ENCODE data around the gene NUP54. TPM values are rescaled to one million over a fixed set of nuclear protein-coding genes. Genes with fewer than 3 reads are reported as not detected.

NUP54 gene
- total and polyA plus RNA-seq, 2 donors from 2014 or later = 15.6 to 40.8 TPM

DNA sequence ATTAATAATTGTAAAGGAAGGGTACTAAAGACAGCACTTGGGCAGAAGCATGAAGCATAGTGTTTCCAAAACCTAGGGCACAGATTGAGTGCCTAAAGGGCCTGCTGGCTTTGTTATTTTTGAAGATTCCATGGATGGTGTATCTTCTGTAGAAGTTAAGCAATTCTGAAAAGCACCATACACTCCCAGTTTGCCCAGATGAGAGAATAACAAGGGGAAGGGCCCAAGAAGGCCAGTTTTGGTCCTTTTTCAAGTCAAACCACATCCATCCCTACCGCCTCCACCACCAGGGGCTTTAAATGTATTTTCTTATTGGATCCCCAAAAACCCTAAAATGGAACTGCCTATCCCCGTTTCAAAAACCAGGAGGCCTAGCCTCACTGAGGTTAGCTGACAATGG is 48.2 kb upstream of the NUP54 start:
- peaks cover 27 to 55% (median 46%) of the 10 kb centered on the region in 3 donors for H3K4me1 ChIP-seq (ENCODE audit: control insufficient read depth in 2 of 3, insufficient read depth in 2 of 3, low read depth in 1 of 3, low read length in 3 of 3)

DNA sequence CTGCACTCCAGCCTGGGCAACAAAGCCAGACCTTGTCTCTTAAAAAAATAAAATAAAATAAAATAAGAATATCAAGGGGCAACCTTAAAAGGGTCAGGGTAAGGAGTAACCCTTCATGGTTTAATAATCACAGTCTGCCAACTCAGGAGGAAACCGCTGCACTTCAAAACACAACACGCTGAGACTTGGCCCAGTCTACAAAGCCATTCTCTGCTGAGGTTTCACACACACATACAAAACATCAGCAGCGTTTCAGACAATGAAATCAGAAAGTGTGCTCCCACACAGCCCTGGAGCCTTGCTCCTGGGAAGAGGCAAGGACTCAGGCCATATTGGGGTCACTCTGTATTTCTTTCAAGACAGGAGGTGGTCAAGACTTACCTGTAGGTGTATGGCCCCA is 47.1 kb upstream of the NUP54 start:
- TF ChIP-seq, protein P1, sequence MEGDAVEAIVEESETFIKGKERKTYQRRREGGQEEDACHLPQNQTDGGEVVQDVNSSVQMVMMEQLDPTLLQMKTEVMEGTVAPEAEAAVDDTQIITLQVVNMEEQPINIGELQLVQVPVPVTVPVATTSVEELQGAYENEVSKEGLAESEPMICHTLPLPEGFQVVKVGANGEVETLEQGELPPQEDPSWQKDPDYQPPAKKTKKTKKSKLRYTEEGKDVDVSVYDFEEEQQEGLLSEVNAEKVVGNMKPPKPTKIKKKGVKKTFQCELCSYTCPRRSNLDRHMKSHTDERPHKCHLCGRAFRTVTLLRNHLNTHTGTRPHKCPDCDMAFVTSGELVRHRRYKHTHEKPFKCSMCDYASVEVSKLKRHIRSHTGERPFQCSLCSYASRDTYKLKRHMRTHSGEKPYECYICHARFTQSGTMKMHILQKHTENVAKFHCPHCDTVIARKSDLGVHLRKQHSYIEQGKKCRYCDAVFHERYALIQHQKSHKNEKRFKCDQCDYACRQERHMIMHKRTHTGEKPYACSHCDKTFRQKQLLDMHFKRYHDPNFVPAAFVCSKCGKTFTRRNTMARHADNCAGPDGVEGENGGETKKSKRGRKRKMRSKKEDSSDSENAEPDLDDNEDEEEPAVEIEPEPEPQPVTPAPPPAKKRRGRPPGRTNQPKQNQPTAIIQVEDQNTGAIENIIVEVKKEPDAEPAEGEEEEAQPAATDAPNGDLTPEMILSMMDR (IDR thresholded peaks at IDR 0.05; ENCODE audit: borderline replicate concordance, extremely low read depth, insufficient read depth) = no peak
- H3K4me3 ChIP-seq (ENCODE audit: low read length in 3 of 3) = no peak overlapping the region
- intact Hi-C loops (cut with DNase I) = no loop called here
- peaks cover 3 to 7% (median 5%) of the 10 kb centered on the region in 3 donors for H3K36me3 ChIP-seq (ENCODE audit: control insufficient read depth in 2 of 3, insufficient read depth in 3 of 3, low read length in 3 of 3)
- no peaks in the 10 kb centered on the region for H3K27me3 ChIP-seq (ENCODE audit: control insufficient read depth, insufficient read depth, low read length)
- FAIRE-seq = no peak
- no peaks in the 10 kb centered on the region for H3K9me3 ChIP-seq (ENCODE audit: control insufficient read depth in 2 of 3, insufficient read depth in 1 of 3, low read length in 3 of 3)
- peaks cover 27 to 44% (median 40%) of the 10 kb centered on the region in 3 donors for H3K4me1 ChIP-seq (ENCODE audit: control insufficient read depth in 2 of 3, insufficient read depth in 2 of 3, low read depth in 1 of 3, low read length in 3 of 3)
- H3K27ac ChIP-seq (ENCODE audit: low read depth in 2 of 2, low read length in 2 of 2) = peak overlapping the region in 1 of 2 donors; percentile 14
- DNase-seq = peak in 1 of 5 donors; percentile 19
- H3K9ac ChIP-seq (ENCODE audit: low read length in 3 of 3) = no peak overlapping the region

More for the DNA sequence above, 48.2 kb upstream of the NUP54 start:
- no peaks in the 10 kb centered on the region for H3K27me3 ChIP-seq (ENCODE audit: control insufficient read depth, insufficient read depth, low read length)
- intact Hi-C loops (cut with DNase I) = no loop called here
- no peak overlapping the region for H3K9ac ChIP-seq (ENCODE audit: low read length in 3 of 3)
- H3K9me3 ChIP-seq (ENCODE audit: control insufficient read depth in 2 of 3, insufficient read depth in 1 of 3, low read length in 3 of 3) = no peaks in the 10 kb centered on the region
- peak overlapping the region in 1 of 2 donors; percentile 54 for H3K27ac ChIP-seq (ENCODE audit: low read depth in 2 of 2, low read length in 2 of 2)
- H3K4me3 ChIP-seq (ENCODE audit: low read length in 3 of 3) = no peak overlapping the region
- TF ChIP-seq, protein P1 (IDR thresholded peaks at IDR 0.05; ENCODE audit: borderline replicate concordance, extremely low read depth, insufficient read depth) = no peak
- H3K36me3 ChIP-seq (ENCODE audit: control insufficient read depth in 2 of 3, insufficient read depth in 3 of 3, low read length in 3 of 3) = peaks cover 3 to 7% (median 5%) of the 10 kb centered on the region in 3 donors
- DNase-seq (no peak), FAIRE-seq (no peak)

DNA sequence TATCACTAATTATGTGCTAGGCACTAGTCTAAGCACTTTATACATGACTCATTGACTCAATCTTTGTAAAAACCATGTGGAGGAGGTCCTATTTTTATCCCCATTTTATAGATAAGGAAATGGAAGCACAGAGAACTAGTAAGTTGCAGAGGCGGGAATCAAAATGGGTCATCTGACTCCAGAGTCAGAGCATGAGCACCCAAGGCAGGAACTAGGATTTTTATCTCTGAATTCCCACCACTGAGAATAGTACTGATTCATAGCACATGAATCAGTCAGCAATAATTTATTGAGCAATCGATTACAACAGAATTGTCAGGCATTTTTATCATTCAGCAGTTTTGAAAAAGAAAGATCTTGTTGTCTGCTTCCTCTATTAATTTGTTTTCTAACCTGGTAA is 46.1 kb upstream of the NUP54 start:
- Histone ChIP-seq H3K27me3 (ENCODE audit: control insufficient read depth, insufficient read depth, low read length) (no peaks in the 10 kb centered on the region), H3K4me1 (ENCODE audit: control insufficient read depth in 2 of 3, insufficient read depth in 2 of 3, low read depth in 1 of 3, low read length in 3 of 3) (peaks cover 23 to 34% (median 31%) of the 10 kb centered on the region in 3 donors), H3K9me3 (ENCODE audit: control insufficient read depth in 2 of 3, insufficient read depth in 1 of 3, low read length in 3 of 3) (no peaks in the 10 kb centered on the region), H3K27ac (ENCODE audit: low read depth in 2 of 2, low read length in 2 of 2) (no peak overlapping the region), H3K4me3 (ENCODE audit: low read length in 3 of 3) (no peak overlapping the region), H3K36me3 (ENCODE audit: control insufficient read depth in 2 of 3, insufficient read depth in 3 of 3, low read length in 3 of 3) (peaks cover 3 to 7% (median 5%) of the 10 kb centered on the region in 3 donors), H3K9ac (ENCODE audit: low read length in 3 of 3) (no peak overlapping the region)
- TF ChIP-seq, protein P1 (IDR thresholded peaks at IDR 0.05; ENCODE audit: borderline replicate concordance, extremely low read depth, insufficient read depth) = no peak
- DNase-seq = no peak
- no peak for FAIRE-seq
- intact Hi-C loops (cut with DNase I) = no loop called here

DNA sequence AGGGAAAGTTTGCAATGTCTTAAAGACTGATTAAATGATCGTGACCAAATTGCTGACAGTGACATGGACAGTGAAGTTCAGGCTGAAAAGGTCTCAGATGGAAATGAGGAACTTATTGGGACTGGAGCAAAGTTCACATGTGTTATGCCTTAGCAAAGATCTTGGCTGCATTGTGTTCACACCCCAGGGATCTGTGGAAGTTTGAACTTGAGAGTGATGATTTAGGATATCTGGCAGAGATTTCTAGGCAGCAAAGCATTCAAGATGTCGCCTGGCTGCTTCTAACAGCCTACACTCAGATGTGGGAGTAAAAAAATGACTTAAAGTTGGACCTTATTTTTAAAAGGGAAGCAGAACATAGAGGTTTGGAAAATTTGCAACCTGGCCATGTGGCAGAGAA is 44.0 kb upstream of the NUP54 start:
- DNase-seq (no peak), FAIRE-seq (no peak)
- no peak overlapping the region for H3K4me3 ChIP-seq (ENCODE audit: low read length in 3 of 3)
- no peak overlapping the region for H3K9ac ChIP-seq (ENCODE audit: low read length in 3 of 3)
- no peaks in the 10 kb centered on the region for H3K27me3 ChIP-seq (ENCODE audit: control insufficient read depth, insufficient read depth, low read length)
- intact Hi-C loops (cut with DNase I) = no loop called here
- TF ChIP-seq, protein P1 (IDR thresholded peaks at IDR 0.05; ENCODE audit: borderline replicate concordance, extremely low read depth, insufficient read depth) = no peak
- peaks cover 3 to 7% (median 5%) of the 10 kb centered on the region in 3 donors for H3K36me3 ChIP-seq (ENCODE audit: control insufficient read depth in 2 of 3, insufficient read depth in 3 of 3, low read length in 3 of 3)
- H3K27ac ChIP-seq (ENCODE audit: low read depth in 2 of 2, low read length in 2 of 2) = no peak overlapping the region
- H3K4me1 ChIP-seq (ENCODE audit: control insufficient read depth in 2 of 3, insufficient read depth in 2 of 3, low read depth in 1 of 3, low read length in 3 of 3) = peaks cover 7 to 14% (median 13%) of the 10 kb centered on the region in 3 donors
- no peaks in the 10 kb centered on the region for H3K9me3 ChIP-seq (ENCODE audit: control insufficient read depth in 2 of 3, insufficient read depth in 1 of 3, low read length in 3 of 3)

All from kidney (tissue), 14 donors.